Measurements from ENCODE around the gene WBP2.
"Not testable (repeated sequence)": the region's sequence is repeated elsewhere in the genome, so short reads cannot be mapped to it uniquely, and the experiment has no call there.

Gene WBP2

GRCh38 chr17:75888484-75888883, 33.3 kb upstream of the WBP2 start:
- DNase-seq = no peak

GRCh38 chr17:75885860-75886259, 30.7 kb upstream of the WBP2 start:
- DNase-seq = not testable (repeated sequence)

DNA sequence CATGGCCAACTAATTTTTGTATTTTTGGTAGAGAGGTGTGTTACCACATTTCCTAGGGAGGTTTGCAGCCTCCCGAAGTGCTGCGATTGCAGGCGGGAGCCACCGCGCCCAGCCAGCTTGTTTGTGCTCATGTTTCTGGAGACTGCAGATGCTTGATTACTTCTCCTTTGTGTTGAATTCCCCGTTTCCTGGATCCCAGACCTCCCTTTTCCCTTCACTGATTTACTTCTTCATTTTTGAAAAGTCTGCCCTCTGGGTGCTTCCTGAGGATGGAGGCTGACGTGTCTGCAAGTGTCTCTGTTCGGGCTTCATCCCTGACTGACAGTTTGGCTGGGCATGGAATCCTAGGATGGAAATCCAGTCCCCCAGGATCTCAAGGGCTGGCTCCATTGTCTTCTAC, 30.3 kb upstream of the WBP2 start:
- DNase-seq = no peak

GRCh38 chr17:75881678-75882454, 26.7 kb upstream of the WBP2 start:
- no peak for DNase-seq

DNA sequence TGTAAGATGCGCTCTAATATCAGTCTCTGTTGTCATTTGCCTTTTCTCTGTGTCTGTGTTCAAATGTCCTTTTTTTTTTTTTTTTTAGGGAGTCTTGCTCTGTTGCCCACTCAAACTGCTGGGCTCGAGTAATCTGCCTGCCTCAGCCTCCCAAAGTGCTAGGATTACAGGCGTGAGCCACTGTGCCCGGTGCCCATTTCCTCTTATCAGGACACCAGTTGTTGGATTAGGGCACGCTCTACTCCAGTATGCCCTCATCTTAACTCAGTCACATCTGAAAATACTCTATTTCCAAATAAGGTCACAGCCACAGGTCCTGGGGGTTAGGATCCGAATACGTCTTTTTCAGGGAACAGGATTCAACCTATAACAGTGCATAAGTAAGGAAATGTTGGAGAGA, 25.1 kb upstream of the WBP2 start:
- no peak for DNase-seq

- DNase-seq = peak; percentile 27
Measured at GRCh38 chr17:75878174-75878998, 23.3 kb upstream of the WBP2 start, which contains the start of gene TRIM47. TRIM47 (minus strand) TSS chr17:75878581; CDS start chr17:75878548, 33 bp downstream.

- DNase-seq = peak; percentile 34
Measured at GRCh38 chr17:75877752-75878173, 22.6 kb upstream of the WBP2 start.

GRCh38 chr17:75876938-75877751, 22.0 kb upstream of the WBP2 start:
- DNase-seq = peak; percentile 92

DNA sequence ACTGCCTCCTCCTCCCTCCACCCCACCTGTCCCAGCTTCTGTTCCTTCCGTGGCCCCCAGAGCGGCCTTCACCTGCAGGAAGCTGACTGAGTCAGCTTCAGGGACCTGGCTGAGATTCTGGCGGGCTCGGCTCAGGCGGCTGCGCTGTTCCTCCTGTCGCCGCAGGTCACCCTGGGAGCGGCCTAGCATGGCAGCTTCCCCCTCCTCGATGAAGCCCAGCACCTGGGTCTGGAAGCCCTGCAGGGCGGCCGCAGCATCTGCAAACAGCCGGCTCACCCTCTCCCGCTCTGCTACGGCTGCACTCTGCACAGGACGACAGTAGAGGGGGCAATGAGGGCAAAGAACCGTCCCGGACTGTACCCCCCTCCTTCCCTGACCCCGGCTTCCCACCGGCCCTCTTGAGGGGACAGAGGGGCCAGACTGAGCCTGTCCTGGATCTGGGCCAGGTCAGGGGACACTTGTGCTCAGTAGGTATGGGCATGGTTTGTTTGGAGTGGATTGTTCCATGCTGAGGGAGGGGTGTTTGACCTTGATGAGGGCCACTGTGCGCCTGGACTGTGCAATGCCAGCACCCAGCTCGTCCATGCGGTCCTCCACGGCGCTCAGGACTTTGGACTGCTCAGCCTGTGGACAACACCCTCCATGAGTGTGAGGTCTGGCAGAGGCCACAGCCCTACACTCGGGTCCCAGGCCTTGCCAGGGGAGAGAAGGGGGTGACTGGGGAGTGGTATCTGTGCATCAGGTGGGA, 21.2 kb upstream of the WBP2 start:
- no peak for DNase-seq

DNA sequence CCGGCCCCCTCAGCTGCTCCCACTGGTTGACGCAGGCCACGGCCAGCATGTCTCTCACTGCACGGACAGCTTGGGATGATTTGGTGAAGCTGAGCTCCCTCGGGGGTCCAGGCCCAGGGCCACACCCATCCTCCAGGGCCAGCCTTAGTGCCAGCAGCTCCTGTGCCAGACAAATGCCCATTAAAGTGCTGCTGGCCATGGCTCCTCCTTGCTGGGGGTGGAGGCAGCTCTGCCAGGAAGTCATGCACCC, 20.7 kb upstream of the WBP2 start:
- DNase-seq = no peak

DNA sequence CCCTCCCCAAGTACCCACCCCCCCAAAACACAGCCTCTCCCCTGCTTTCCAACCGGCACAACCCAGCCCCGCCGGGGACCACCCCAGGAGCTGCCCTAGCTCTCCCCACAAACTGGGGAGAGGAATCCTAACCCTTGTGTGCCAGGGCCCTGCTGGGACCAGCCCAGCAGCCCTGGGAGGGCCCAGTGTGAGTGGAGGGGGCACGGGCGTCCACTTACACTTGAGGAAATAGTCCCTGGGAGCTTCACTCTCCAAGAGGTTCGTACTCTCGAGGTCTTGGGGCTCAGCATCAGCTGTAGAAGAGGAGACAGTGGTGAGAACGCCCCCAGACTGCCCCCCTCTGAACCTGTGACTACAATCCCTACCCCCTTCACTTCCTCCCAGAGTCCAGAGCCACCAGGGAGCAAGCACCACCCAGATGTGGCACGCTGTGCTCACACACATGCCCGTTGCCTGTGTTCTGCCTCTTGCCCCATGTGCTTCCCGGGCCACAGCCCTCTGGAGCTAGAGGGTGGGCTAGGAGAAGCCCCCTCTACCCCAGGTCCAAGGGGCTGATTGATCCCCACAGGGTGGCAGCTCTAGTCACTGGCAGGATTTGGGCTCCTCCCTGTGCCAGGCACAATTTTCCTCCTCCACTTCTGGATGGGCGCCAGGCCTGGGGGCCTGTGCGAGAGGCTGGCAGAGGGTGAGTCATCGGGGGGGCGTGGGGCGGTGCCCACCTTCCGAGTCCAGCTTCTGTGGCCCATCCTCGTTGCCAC, 20.2 kb upstream of the WBP2 start:
- DNase-seq = no peak

GRCh38 chr17:75874323-75875181, 19.4 kb upstream of the WBP2 start:
- DNase-seq = no peak

DNA sequence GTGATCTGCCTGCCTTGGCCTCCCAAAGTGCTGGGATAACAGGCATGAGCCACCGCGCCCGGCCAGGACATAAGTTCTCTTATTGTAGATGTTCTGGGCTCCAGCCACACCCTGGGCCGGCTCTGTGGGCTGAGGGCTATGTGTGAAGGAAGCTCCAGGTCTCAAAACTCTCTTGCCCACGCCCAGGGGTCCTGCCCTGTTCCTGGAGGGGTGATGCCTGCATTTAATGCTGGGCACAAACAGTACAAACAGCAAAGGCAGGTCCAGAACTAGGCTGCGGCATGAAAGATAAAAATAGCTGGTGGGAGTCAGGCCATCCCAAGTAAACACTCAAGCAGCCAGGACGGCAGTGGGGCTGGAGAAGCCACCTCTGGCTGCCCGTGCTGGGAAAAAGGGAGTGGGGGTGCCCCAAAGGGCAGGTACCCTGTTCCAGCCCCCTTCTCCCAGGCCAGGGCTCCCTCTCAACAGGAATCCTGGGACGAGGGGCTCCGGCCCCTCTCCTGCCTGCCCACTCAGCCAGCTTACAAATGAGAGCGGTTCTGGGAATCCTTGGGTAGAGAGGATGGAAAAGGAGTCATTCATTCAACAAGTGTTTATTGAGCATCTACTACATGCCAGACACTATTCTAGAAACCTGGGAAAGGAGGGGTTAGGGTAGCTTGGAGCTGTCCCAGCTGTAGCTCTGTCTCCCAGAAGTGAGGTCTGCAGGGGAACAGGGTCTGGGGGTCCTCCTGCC, 18.6 kb upstream of the WBP2 start:
- no peak for DNase-seq

DNA sequence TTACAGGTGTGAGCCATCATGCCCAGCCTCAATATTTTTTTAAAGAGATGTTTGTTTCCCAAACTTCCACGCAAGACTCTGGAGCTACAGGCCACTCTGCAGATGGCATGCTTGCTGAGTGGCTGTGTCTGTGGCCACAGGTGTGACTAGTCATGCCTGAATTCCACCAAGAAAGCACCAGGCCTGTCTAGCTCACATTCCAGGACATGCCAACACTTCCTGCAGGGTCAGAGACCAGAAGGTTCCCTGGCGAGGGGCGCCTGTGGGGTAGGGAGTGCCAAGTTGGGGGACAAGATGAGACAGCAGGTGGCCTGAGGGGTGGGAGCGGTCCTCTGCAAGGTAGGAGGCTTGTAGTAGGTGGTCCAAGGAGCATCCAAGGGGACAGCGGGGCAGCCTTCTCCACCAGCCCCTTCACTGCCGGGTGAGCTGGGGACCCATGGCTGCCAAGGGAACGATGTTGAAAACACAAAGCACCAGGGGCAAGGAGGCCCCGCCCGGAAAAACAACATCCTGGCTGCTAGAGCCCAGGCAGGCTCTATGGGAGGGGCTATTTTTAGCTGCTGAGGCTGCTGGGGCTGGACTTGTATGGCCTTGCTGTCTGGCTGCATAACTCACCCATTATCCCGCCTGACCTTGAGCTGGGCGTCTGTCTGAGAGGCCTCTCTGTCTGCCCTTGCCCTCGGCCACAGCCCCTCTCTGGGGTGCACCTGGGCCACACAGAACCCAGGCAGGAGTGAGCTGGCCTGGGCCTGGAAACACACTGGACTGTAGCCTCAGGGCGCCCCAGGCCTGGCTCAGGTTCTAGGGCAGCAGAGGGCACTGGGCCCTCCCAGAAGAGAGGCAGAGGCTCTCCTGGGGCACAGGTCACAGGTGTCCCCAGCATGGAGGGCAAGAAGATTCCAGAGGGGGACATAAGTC, 17.6 kb upstream of the WBP2 start:
- DNase-seq = no peak

- not testable (repeated sequence) for DNase-seq
Measured at GRCh38 chr17:75870228-75870627, 15.1 kb upstream of the WBP2 start.

GRCh38 chr17:75869282-75870141, 14.4 kb upstream of the WBP2 start:
- DNase-seq = no peak

- DNase-seq = not testable (repeated sequence)
Measured at GRCh38 chr17:75868730-75869281, 13.7 kb upstream of the WBP2 start.

Measured in GOT3 (cell line).